HCT116 (cell line): Measurements from ENCODE around the gene HLA-DMA. TPM values are rescaled to one million over a fixed set of nuclear protein-coding genes. Genes with fewer than 3 reads are reported as not detected.

Experiments used
- ATAC-seq: fragments of 200-7000 bp; cut with Tn5 transposase; 2 replicates; pipeline ENCODE4 v1.9.1; 2020; ENCODE audit warnings: mild to moderate bottlenecking, moderate library complexity
- BruUV-seq: library from RNA; stranded (reverse); fragments of 400-500 nt; replicated peaks from 2 replicates; lab custom pipeline; 2021; lab: Mats Ljungman, UMichigan
- CTCF ChIA-PET: fragments of 300-600 bp; sonication (Branson Sonifier 250); formaldehyde crosslinking; loops from one replicate; lab custom pipeline; 2021; ENCODE audit warnings: antibody characterized with exemption; lab: Charles Lee
- POLR2A ChIA-PET: fragments of 300-600, 350-600 bp; sonication (Branson Sonifier 250); formaldehyde crosslinking; loops from one replicate; lab custom pipeline; 2021; ENCODE audit warnings: antibody characterized with exemption; lab: Charles Lee
- RAD21 ChIA-PET, 2 experiments: fragments of 300-600 bp; sonication (Branson Sonifier 250); formaldehyde crosslinking; loops; one replicate each; lab custom pipeline; 2023; ENCODE audit warnings: low total read pairs in 2 of 2; ENCODE audit not compliant: uncharacterized antibody in 2 of 2, unreplicated experiment in 2 of 2, low non-redundant PET in 1 of 2; lab: Charles Lee
- DNase-seq: peaks from one replicate; pipeline ENCODE4 v3.0.0-alpha.2; 2010; ENCODE audit warnings: low read depth, low spot score
- H2AFZ ChIP-seq: fragments of 200-600 bp; shearing (Covaris generic), sonication (generic); 2 replicates; pipeline ENCODE4 v1.6.1; 2017; ENCODE audit warnings: low read depth, mixed run types, mixed read lengths, antibody characterized with exemption, low read length; ENCODE audit not compliant: poor library complexity, severe bottlenecking
- H3K27ac ChIP-seq: 2 replicates; pipeline ENCODE4 v1.5.1; 2012; ENCODE audit warnings: low read depth, low read length
- H3K27me3 ChIP-seq: fragments of 200-600 bp; sonication (generic); 2 replicates; pipeline ENCODE4 v1.6.1; 2016; ENCODE audit warnings: mixed run types, low read length, mixed read lengths; ENCODE audit not compliant: insufficient read depth
- H3K36me3 ChIP-seq, 2 experiments: fragments of 200-500 bp in 1 of 2; fragments of 200-600 bp in 1 of 2; sonication (Bioruptor generic) in 1 of 2; sonication (generic) in 1 of 2; 2 replicates each; pipeline versions ENCODE4 v1.5.1 to v1.6.1; 2014 to 2016; ENCODE audit warnings: low read length in 2 of 2, inconsistent platforms in 1 of 2, mixed read lengths in 1 of 2, mixed run types in 1 of 2; ENCODE audit not compliant: insufficient read depth in 2 of 2, control insufficient read depth in 1 of 2
- H3K4me1 ChIP-seq, 2 experiments: fragments of 200-600 bp in 1 of 2; sonication (generic) in 1 of 2; 2 replicates each; pipeline versions ENCODE4 v1.5.1 to v1.6.1; 2012 to 2017; ENCODE audit warnings: low read length in 2 of 2, inconsistent platforms in 1 of 2, mild to moderate bottlenecking in 1 of 2, mixed read lengths in 1 of 2, mixed run types in 1 of 2, moderate library complexity in 1 of 2; ENCODE audit not compliant: insufficient read depth in 2 of 2, control insufficient read depth in 1 of 2
- H3K4me2 ChIP-seq: fragments of 200-600 bp; sonication (generic); 2 replicates; pipeline ENCODE4 v1.6.1; 2017; ENCODE audit warnings: mixed run types, low read length, mixed read lengths
- H3K4me3 ChIP-seq, 2 experiments: fragments of 200-600 bp in 1 of 2; sonication (generic) in 1 of 2; replicated peaks in 1 of 2; 2 replicates each; pipeline ENCODE4 v1.5.1; 2011 to 2016; ENCODE audit warnings: low read length in 2 of 2, control low read depth in 1 of 2, low read depth in 1 of 2, mild to moderate bottlenecking in 1 of 2, mixed read lengths in 1 of 2, mixed run types in 1 of 2
- H3K79me2 ChIP-seq: fragments of 200-600 bp; sonication (generic); 2 replicates; pipeline ENCODE4 v1.6.1; 2017; ENCODE audit warnings: mild to moderate bottlenecking, mixed run types, low read length, moderate library complexity, mixed read lengths; ENCODE audit not compliant: insufficient read depth
- H3K9ac ChIP-seq: fragments of 200-600 bp; sonication (generic); 2 replicates; pipeline ENCODE4 v1.6.1; 2016; ENCODE audit warnings: low read length, mixed read lengths
- H3K9me2 ChIP-seq: fragments of 200-600 bp; sonication (generic), shearing (Covaris generic); 2 replicates; pipeline ENCODE4 v1.6.1; 2017; ENCODE audit warnings: mixed run types, mild to moderate bottlenecking, moderate library complexity; ENCODE audit not compliant: insufficient read depth
- H3K9me3 ChIP-seq, 2 experiments: fragments of 200-500 bp in 1 of 2; fragments of 200-600 bp in 1 of 2; sonication (Bioruptor generic) in 1 of 2; sonication (generic) in 1 of 2; 2 replicates each; pipeline ENCODE4 v1.6.1; 2014 to 2017; ENCODE audit warnings: low read length in 2 of 2, mixed read lengths in 2 of 2, inconsistent platforms in 1 of 2, low read depth in 1 of 2, mild to moderate bottlenecking in 1 of 2, mixed run types in 1 of 2, moderate library complexity in 1 of 2; ENCODE audit not compliant: control insufficient read depth in 1 of 2, insufficient read depth in 1 of 2
- H4K20me1 ChIP-seq: fragments of 200-600 bp; sonication (generic), shearing (Covaris generic); 2 replicates; pipeline ENCODE4 v1.6.1; 2017; ENCODE audit warnings: mixed run types, mild to moderate bottlenecking, moderate library complexity; ENCODE audit not compliant: insufficient read depth
- CBX3 ChIP-seq: IDR thresholded peaks from 2 replicates; pipeline ENCODE4 v1.6.1; 2012; ENCODE audit warnings: low read depth
- CEBPB ChIP-seq: IDR thresholded peaks from 2 replicates; pipeline ENCODE4 v1.6.1; 2012; ENCODE audit warnings: low read depth
- EZH2 ChIP-seq: fragments of 200-600 bp; sonication (generic); IDR thresholded peaks from 2 replicates; pipeline ENCODE4 v1.6.1; 2017; ENCODE audit warnings: antibody characterized with exemption, mixed run types
- FOSL1 ChIP-seq: IDR thresholded peaks from 2 replicates; pipeline ENCODE4 v1.6.1; 2012; ENCODE audit warnings: low read depth
- JUND ChIP-seq: IDR thresholded peaks from 2 replicates; pipeline ENCODE4 v1.6.1; 2012
- SIN3A ChIP-seq: IDR thresholded peaks from 2 replicates; pipeline ENCODE4 v1.6.1; 2012; ENCODE audit warnings: low read depth
- SP1 ChIP-seq: IDR thresholded peaks from 2 replicates; pipeline ENCODE4 v1.6.1; 2012; ENCODE audit warnings: low read depth
- TCF7L2 ChIP-seq: IDR thresholded peaks from 2 replicates; pipeline ENCODE4 v1.7.0; 2011; ENCODE audit warnings: borderline replicate concordance, inconsistent platforms; ENCODE audit not compliant: insufficient read depth, insufficient read length; ENCODE audit errors: extremely low read depth
- ZNF274 ChIP-seq: fragments of 200-500 bp; sonication (Bioruptor generic); IDR thresholded peaks from 2 replicates; pipeline ENCODE4 v1.6.1; 2014; ENCODE audit warnings: mild to moderate bottlenecking, low read depth, low read length, inconsistent platforms
- intact Hi-C: fragments of 100-400 bp; cut with micrococcal nuclease; formaldehyde crosslinking; loops from 2 replicates; pipeline ENCODE4 v1.10.0; 2022
- total RNA-seq: library from RNA; stranded (reverse); gene quantifications from one replicate; pipeline ENCODE4 v1.2.1, GENCODE V29; 2021; ENCODE audit not compliant: unreplicated experiment
- TF ChIP-seq, protein P1 (sequence below): IDR thresholded peaks from 2 replicates; pipeline ENCODE4 v1.6.1; 2011; ENCODE audit warnings: mild to moderate bottlenecking, low read length, moderate library complexity; ENCODE audit not compliant: insufficient replicate concordance; ENCODE audit errors: extremely low read depth
- TF ChIP-seq, protein P2 (sequence below): IDR thresholded peaks from 2 replicates; pipeline ENCODE4 v1.6.1; 2012; ENCODE audit warnings: low read depth
- TF ChIP-seq, protein P3 (sequence below): IDR thresholded peaks from 2 replicates; pipeline ENCODE4 v1.6.1; 2012
- TF ChIP-seq, protein P4 (sequence below), 3 experiments: fragments of 200-600 bp in 1 of 3; sonication (generic) in 1 of 3; IDR thresholded peaks in 2 of 3; conservative IDR thresholded peaks in 1 of 3; 2 replicates each; pipeline ENCODE4 v1.5.1; 2012 to 2017; ENCODE audit warnings: low read depth in 2 of 3, low read length in 2 of 3, antibody characterized with exemption in 1 of 3, borderline replicate concordance in 1 of 3, control low read depth in 1 of 3, mild to moderate bottlenecking in 1 of 3, mixed read lengths in 1 of 3, mixed run types in 1 of 3, moderate library complexity in 1 of 3; ENCODE audit not compliant: insufficient read depth in 1 of 3

The HLA-DMA gene
- total RNA-seq, 1 experiment from 2014 or later = 12.1 TPM

DNA sequence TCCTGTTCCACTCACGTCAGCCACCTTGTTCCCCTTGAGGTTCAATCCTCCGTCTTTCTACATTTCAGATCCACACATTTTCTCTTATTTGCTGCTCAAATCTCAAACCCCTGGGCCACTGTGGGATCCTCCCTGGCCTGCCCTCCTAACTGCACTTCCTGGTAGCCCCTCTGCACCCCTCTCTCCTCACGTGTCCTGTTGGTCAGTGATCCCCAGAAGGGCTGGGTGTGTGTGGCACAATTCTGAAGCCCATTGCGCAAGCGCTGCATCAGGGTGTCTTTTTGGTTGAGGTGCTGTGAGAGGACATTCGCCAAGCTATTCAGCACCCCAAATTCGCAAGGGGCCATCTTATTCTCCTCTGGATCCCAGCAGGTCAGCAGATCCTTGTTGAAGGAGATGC, 14.4 kb downstream of the HLA-DMA start (continued):
- TF ChIP-seq CEBPB (no peak), JUND (no peak)

DNA sequence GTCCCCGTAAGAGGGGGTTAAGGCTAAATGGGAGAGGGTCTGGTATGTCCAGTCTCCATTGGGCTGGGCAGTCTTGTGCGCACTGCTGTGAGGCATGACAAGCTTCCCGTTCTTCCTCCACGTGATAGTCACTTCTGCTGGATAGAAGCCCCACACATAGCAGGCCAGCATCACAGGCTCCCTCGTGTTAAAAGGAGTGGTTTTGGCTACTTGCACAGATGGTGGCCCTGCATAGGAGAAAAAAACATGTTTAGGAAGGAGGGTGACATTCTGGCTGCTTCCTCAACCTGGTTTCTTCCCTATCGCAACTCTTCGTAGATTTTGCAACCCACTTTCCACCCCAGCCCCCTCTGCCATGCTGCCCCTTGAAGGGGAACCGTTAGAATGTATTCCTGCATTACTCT, 15.7 kb downstream of the HLA-DMA start:
- CTCF ChIA-PET = no interaction called here
- intact Hi-C loops = no loop called here
- TF ChIP-seq ZNF274 = no peak
- TF ChIP-seq SP1 = no peak
- TF ChIP-seq CEBPB = no peak
- no peak for TF ChIP-seq JUND
- TF ChIP-seq TCF7L2 = no peak
- TF ChIP-seq, protein P1, sequence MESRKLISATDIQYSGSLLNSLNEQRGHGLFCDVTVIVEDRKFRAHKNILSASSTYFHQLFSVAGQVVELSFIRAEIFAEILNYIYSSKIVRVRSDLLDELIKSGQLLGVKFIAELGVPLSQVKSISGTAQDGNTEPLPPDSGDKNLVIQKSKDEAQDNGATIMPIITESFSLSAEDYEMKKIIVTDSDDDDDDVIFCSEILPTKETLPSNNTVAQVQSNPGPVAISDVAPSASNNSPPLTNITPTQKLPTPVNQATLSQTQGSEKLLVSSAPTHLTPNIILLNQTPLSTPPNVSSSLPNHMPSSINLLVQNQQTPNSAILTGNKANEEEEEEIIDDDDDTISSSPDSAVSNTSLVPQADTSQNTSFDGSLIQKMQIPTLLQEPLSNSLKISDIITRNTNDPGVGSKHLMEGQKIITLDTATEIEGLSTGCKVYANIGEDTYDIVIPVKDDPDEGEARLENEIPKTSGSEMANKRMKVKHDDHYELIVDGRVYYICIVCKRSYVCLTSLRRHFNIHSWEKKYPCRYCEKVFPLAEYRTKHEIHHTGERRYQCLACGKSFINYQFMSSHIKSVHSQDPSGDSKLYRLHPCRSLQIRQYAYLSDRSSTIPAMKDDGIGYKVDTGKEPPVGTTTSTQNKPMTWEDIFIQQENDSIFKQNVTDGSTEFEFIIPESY = no peak
- TF ChIP-seq, protein P2, sequence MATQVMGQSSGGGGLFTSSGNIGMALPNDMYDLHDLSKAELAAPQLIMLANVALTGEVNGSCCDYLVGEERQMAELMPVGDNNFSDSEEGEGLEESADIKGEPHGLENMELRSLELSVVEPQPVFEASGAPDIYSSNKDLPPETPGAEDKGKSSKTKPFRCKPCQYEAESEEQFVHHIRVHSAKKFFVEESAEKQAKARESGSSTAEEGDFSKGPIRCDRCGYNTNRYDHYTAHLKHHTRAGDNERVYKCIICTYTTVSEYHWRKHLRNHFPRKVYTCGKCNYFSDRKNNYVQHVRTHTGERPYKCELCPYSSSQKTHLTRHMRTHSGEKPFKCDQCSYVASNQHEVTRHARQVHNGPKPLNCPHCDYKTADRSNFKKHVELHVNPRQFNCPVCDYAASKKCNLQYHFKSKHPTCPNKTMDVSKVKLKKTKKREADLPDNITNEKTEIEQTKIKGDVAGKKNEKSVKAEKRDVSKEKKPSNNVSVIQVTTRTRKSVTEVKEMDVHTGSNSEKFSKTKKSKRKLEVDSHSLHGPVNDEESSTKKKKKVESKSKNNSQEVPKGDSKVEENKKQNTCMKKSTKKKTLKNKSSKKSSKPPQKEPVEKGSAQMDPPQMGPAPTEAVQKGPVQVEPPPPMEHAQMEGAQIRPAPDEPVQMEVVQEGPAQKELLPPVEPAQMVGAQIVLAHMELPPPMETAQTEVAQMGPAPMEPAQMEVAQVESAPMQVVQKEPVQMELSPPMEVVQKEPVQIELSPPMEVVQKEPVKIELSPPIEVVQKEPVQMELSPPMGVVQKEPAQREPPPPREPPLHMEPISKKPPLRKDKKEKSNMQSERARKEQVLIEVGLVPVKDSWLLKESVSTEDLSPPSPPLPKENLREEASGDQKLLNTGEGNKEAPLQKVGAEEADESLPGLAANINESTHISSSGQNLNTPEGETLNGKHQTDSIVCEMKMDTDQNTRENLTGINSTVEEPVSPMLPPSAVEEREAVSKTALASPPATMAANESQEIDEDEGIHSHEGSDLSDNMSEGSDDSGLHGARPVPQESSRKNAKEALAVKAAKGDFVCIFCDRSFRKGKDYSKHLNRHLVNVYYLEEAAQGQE = no peak
- TF ChIP-seq CBX3 = no peak
- TF ChIP-seq EZH2 = no peak
- TF ChIP-seq, protein P3, sequence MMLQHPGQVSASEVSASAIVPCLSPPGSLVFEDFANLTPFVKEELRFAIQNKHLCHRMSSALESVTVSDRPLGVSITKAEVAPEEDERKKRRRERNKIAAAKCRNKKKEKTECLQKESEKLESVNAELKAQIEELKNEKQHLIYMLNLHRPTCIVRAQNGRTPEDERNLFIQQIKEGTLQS = no peak
- no peak for TF ChIP-seq FOSL1
- TF ChIP-seq, protein P4, sequence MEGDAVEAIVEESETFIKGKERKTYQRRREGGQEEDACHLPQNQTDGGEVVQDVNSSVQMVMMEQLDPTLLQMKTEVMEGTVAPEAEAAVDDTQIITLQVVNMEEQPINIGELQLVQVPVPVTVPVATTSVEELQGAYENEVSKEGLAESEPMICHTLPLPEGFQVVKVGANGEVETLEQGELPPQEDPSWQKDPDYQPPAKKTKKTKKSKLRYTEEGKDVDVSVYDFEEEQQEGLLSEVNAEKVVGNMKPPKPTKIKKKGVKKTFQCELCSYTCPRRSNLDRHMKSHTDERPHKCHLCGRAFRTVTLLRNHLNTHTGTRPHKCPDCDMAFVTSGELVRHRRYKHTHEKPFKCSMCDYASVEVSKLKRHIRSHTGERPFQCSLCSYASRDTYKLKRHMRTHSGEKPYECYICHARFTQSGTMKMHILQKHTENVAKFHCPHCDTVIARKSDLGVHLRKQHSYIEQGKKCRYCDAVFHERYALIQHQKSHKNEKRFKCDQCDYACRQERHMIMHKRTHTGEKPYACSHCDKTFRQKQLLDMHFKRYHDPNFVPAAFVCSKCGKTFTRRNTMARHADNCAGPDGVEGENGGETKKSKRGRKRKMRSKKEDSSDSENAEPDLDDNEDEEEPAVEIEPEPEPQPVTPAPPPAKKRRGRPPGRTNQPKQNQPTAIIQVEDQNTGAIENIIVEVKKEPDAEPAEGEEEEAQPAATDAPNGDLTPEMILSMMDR (IDR thresholded peaks at IDR 0.05 in 2 of 3, conservative IDR thresholded peaks at IDR 0.05 in 1 of 3; ENCODE audit: borderline replicate concordance in 1 of 3, insufficient read depth in 1 of 3, low read depth in 2 of 3, low read length in 2 of 3) = no peak
- TF ChIP-seq SIN3A = no peak
- POLR2A ChIA-PET = no interaction called here
- Histone ChIP-seq H3K4me3 (no peak overlapping the region), H3K4me1 (peaks cover 4 to 12% of the 10 kb centered on the region in 2 experiments; a peak in 3 of 4 replicates), H3K27ac (no peak overlapping the region), H3K36me3 (no peaks in the 10 kb centered on the region), H3K79me2 (no peaks in the 10 kb centered on the region), H3K9me3 (no peaks in the 10 kb centered on the region), H4K20me1 (no peaks in the 10 kb centered on the region), H3K9ac (no peak overlapping the region), H2AFZ (no peak overlapping the region), H3K27me3 (no peaks in the 10 kb centered on the region), H3K4me2 (no peak overlapping the region), H3K9me2 (no peaks in the 10 kb centered on the region)
- DNase-seq = no peak
- ATAC-seq = no peak
- BruUV-seq = no TSS peak
- RAD21 ChIA-PET = no interaction called here
